ENCODE measurements around the gene CYTH1. TPM values are rescaled to one million over a fixed set of nuclear protein-coding genes. Genes with fewer than 3 reads are reported as not detected.

Gene CYTH1
- polyA plus RNA-seq (2011; rRNA removed) (12.5 and 13.7 TPM in 2 replicates), polyA minus RNA-seq (2011; rRNA and poly(A)+ RNA removed) (10.3 and 11.2 TPM in 2 replicates)

- TF ChIP-seq CTCF (IDR thresholded peaks at IDR 0.05; ENCODE audit: low read depth, low read length), result no peak
- DNase-seq (ENCODE audit: low read depth, low spot score), result no peak
- peak within 1 kb of the TSS; percentile 86 for H3K4me3 ChIP-seq (ENCODE audit: low read depth, low read length)
- ChIA-PET CTCF (no interaction called here), POLR2A (interaction anchor here (0.5 kb wide), 1 partner anchor 16 kb away, joined by 5 read pairs; no protein-coding TSS in a partner anchor)
- H3K27me3 ChIP-seq (ENCODE audit: control insufficient read depth, insufficient read depth, low read length), result no peaks in the 10 kb centered on the region
- no peaks in the 10 kb centered on the region for H3K9me3 ChIP-seq (ENCODE audit: control insufficient read depth, insufficient read depth, low read length)
- H3K27ac ChIP-seq (ENCODE audit: low read depth, low read length), result peak within 1 kb of the TSS; percentile 52
Observed at GRCh38 chr17:78781893-78782304, at the start of gene CYTH1. CYTH1 (minus strand) TSS chr17:78782273; CDS start chr17:78782223, 50 bp downstream.

- H3K27me3 ChIP-seq (ENCODE audit: control insufficient read depth, insufficient read depth, low read length), result no peaks in the 10 kb centered on the region
- no peak for TF ChIP-seq CTCF (IDR thresholded peaks at IDR 0.05; ENCODE audit: low read depth, low read length)
- no peaks in the 10 kb centered on the region for H3K9me3 ChIP-seq (ENCODE audit: control insufficient read depth, insufficient read depth, low read length)
- CTCF ChIA-PET, result interaction anchor here (0.9 to 1.1 kb wide), 5 partner anchors 18 to 332 kb away, joined by 3 to 4 read pairs (median 3); no protein-coding TSS in a partner anchor
- H3K27ac ChIP-seq (ENCODE audit: low read depth, low read length), result no peak overlapping the region
- POLR2A ChIA-PET, result no interaction called here
- no peak for DNase-seq (ENCODE audit: low read depth, low spot score)
- H3K4me3 ChIP-seq (ENCODE audit: low read depth, low read length), result no peak overlapping the region
Observed at GRCh38 chr17:78829477-78829876, 47.4 kb upstream of the CYTH1 start.

- ChIA-PET CTCF (interaction anchor here (0.9 to 1.1 kb wide), 4 partner anchors 17 to 332 kb away, joined by 3 to 4 read pairs (median 3); no protein-coding TSS in a partner anchor), POLR2A (no interaction called here)
- H3K4me3 ChIP-seq (ENCODE audit: low read depth, low read length), result no peak overlapping the region
- H3K9me3 ChIP-seq (ENCODE audit: control insufficient read depth, insufficient read depth, low read length), result no peaks in the 10 kb centered on the region
- H3K27me3 ChIP-seq (ENCODE audit: control insufficient read depth, insufficient read depth, low read length), result no peaks in the 10 kb centered on the region
- peak; percentile 38 for DNase-seq (ENCODE audit: low read depth, low spot score)
- TF ChIP-seq CTCF (IDR thresholded peaks at IDR 0.05; ENCODE audit: low read depth, low read length), result peak; percentile 64
- H3K27ac ChIP-seq (ENCODE audit: low read depth, low read length), result no peak overlapping the region
Observed at GRCh38 chr17:78828470-78829185, 46.6 kb upstream of the CYTH1 start.

- peak overlapping the region; percentile 11 for H3K27ac ChIP-seq (ENCODE audit: low read depth, low read length)
- ChIA-PET CTCF (no interaction called here), POLR2A (interaction anchor here (0.7 kb wide), 1 partner anchor 105 kb away, joined by 3 read pairs; no protein-coding TSS in a partner anchor)
- no peaks in the 10 kb centered on the region for H3K27me3 ChIP-seq (ENCODE audit: control insufficient read depth, insufficient read depth, low read length)
- no peak overlapping the region for H3K4me3 ChIP-seq (ENCODE audit: low read depth, low read length)
- no peak for DNase-seq (ENCODE audit: low read depth, low spot score)
- TF ChIP-seq CTCF (IDR thresholded peaks at IDR 0.05; ENCODE audit: low read depth, low read length), result no peak
- H3K9me3 ChIP-seq (ENCODE audit: control insufficient read depth, insufficient read depth, low read length), result no peaks in the 10 kb centered on the region
Observed at GRCh38 chr17:78826836-78827509, 44.9 kb upstream of the CYTH1 start.

- Histone ChIP-seq H3K27ac (ENCODE audit: low read depth, low read length) (no peak overlapping the region), H3K9me3 (ENCODE audit: control insufficient read depth, insufficient read depth, low read length) (no peaks in the 10 kb centered on the region), H3K4me3 (ENCODE audit: low read depth, low read length) (no peak overlapping the region), H3K27me3 (ENCODE audit: control insufficient read depth, insufficient read depth, low read length) (no peaks in the 10 kb centered on the region)
- ChIA-PET CTCF (no interaction called here), POLR2A (no interaction called here)
- no peak for DNase-seq (ENCODE audit: low read depth, low spot score)
- TF ChIP-seq CTCF (IDR thresholded peaks at IDR 0.05; ENCODE audit: low read depth, low read length), result no peak
Observed at GRCh38 chr17:78826421-78826820, 44.3 kb upstream of the CYTH1 start.
